Neural cell (in vitro differentiated cells): ENCODE measurements around the gene IL3. TPM values are rescaled to one million over a fixed set of nuclear protein-coding genes. Genes with fewer than 3 reads are reported as not detected.

Experiments used
- polyA plus RNA-seq: library from polyadenylated mRNA; depleted of rRNA; stranded (reverse); fragments of >200 nt; gene quantifications from 2 replicates; pipeline ENCODE4 v1.2.3, GENCODE V29; 2014
- small RNA-seq, 3 experiments: library from RNA; depleted of rRNA; stranded (forward); fragments of <200 nt; gene quantifications; one replicate each; pipeline ENCODE3, GENCODE V24; 2012

Gene IL3
- polyA plus RNA-seq, 1 donor from 2014 or later, result not detected

Small RNA genes within 50 kb of the gene (small RNA-seq; reads per million reads assigned to genes)
- gene RF00285, result 0 reads per million in 3 experiments

Other genes starting within 250 kb of the IL3 start
- not detected in 2 replicates for gene MEIKIN, start 115.0 kb upstream of the IL3 start, polyA plus RNA-seq
- 30.5 and 39.0 TPM in 2 replicates for gene ACSL6, start 49.0 kb upstream of the IL3 start, polyA plus RNA-seq
- gene CSF2, start 13.1 kb downstream of the IL3 start, polyA plus RNA-seq, result not detected in 2 replicates
- gene P4HA2, start 167.2 kb downstream of the IL3 start, polyA plus RNA-seq, result 1.4 and 1.8 TPM in 2 replicates
- not detected in 2 replicates for gene PDLIM4, start 197.0 kb downstream of the IL3 start, polyA plus RNA-seq
- gene SLC22A4, start 233.7 kb downstream of the IL3 start, polyA plus RNA-seq, result 1.0 and 2.0 TPM in 2 replicates